SU-DHL-6 (cell line): ENCODE measurements around the gene BAIAP3.

Experiments used
- CTCF ChIP-seq: fragments of 200-600 bp; sonication (generic); IDR thresholded peaks from one replicate; pipeline ENCODE4 v1.5.1; 2017; ENCODE audit warnings: antibody characterized with exemption, mild to moderate bottlenecking, low read length, moderate library complexity; ENCODE audit not compliant: insufficient read depth, poor library complexity, severe bottlenecking
- EZH2phosphoT487 ChIP-seq: fragments of 200-600 bp; sonication (generic), shearing (Covaris generic); conservative IDR thresholded peaks from 2 replicates; pipeline ENCODE4 v1.6.1; 2018; ENCODE audit warnings: mild to moderate bottlenecking, antibody characterized with exemption, low read length, moderate library complexity, mixed read lengths

GRCh38 chr16:1320658-1321240, 12.7 kb upstream of the BAIAP3 start:
- TF ChIP-seq EZH2phosphoT487 (no peak), CTCF (no peak)
